GM12878 (cell line): ENCODE results near the gene PPFIA3. TPM values are rescaled to one million over a fixed set of nuclear protein-coding genes. Genes with fewer than 3 reads are reported as not detected.

Source experiments
- ATAC-seq: fragments of 200-7000 bp; cut with Tn5 transposase; 3 replicates; pipeline ENCODE4 v1.9.1; 2020; ENCODE audit warnings: mild to moderate bottlenecking, moderate library complexity
- BruUV-seq: library from RNA; stranded (reverse); fragments of 400-500 nt; replicated peaks from 2 replicates; lab custom pipeline; 2021; lab: Mats Ljungman, UMichigan
- CTCF ChIA-PET: fragments of 300-600 bp; sonication (Branson Sonifier 250); formaldehyde crosslinking; extraction: SDS; loops from one replicate; lab custom pipeline; 2021; ENCODE audit warnings: inconsistent platforms; lab: Yijun Ruan, JAX
- POLR2A ChIA-PET: fragments of 350-600 bp; formaldehyde crosslinking; extraction: SDS; loops from one replicate; lab custom pipeline; 2021; ENCODE audit warnings: inconsistent platforms; lab: Charles Lee
- RAD21 ChIA-PET: fragments of 300-600 bp; sonication (Branson Sonifier 250); formaldehyde crosslinking; loops from one replicate; lab custom pipeline; 2023; ENCODE audit warnings: antibody characterized with exemption; ENCODE audit not compliant: unreplicated experiment; lab: Charles Lee
- SMC1A ChIA-PET: fragments of 300-600 bp; sonication (Branson Sonifier 250); formaldehyde crosslinking; loops from one replicate; lab custom pipeline; 2023; ENCODE audit not compliant: unreplicated experiment, uncharacterized antibody; lab: Charles Lee
- DNase-seq: peaks from one replicate; pipeline ENCODE4 v3.0.0-alpha.2; 2011; ENCODE audit warnings: low read depth, low spot score
- FAIRE-seq: peaks from 3 replicates; lab custom pipeline; 2011; peaks lifted over from hg19 to GRCh38; lab: Jason Lieb, UNC
- H2AFZ ChIP-seq: 2 replicates; pipeline ENCODE4 v1.6.0; 2011; ENCODE audit warnings: low read depth, low read length, control low read depth; ENCODE audit not compliant: control insufficient read depth
- H3K27ac ChIP-seq: 2 replicates; pipeline ENCODE4 v1.5.1; 2011; ENCODE audit warnings: control low read depth; ENCODE audit not compliant: control insufficient read depth, insufficient read depth
- H3K27me3 ChIP-seq, 2 experiments: replicated peaks in 1 of 2; 2 replicates each; pipeline versions ENCODE4 v1.6.0 to v1.6.1; 2011; ENCODE audit warnings: low read length in 1 of 2; ENCODE audit not compliant: control insufficient read depth in 2 of 2, insufficient read depth in 2 of 2
- H3K36me3 ChIP-seq, 2 experiments: 2 replicates each; pipeline ENCODE4 v1.5.1; 2011; ENCODE audit warnings: low read length in 1 of 2; ENCODE audit not compliant: control insufficient read depth in 2 of 2, insufficient read depth in 2 of 2
- H3K4me1 ChIP-seq: 2 replicates; pipeline ENCODE4 v1.6.1; 2011; ENCODE audit warnings: mild to moderate bottlenecking, low read length, moderate library complexity, mixed read lengths; ENCODE audit not compliant: control insufficient read depth, insufficient read depth
- H3K4me2 ChIP-seq: 2 replicates; pipeline ENCODE4 v1.6.0; 2011; ENCODE audit warnings: control low read depth; ENCODE audit not compliant: control insufficient read depth, insufficient read depth
- H3K4me3 ChIP-seq: fragments of 200-600 bp; sonication (generic); 2 replicates; pipeline ENCODE4 v1.5.1; 2016
- H3K79me2 ChIP-seq: 2 replicates; pipeline ENCODE4 v1.6.0; 2011; ENCODE audit warnings: low read length; ENCODE audit not compliant: control insufficient read depth, insufficient read depth
- H3K9ac ChIP-seq: 2 replicates; pipeline ENCODE4 v1.8.0; 2011; ENCODE audit warnings: low read length, control low read depth, mixed read lengths; ENCODE audit not compliant: control insufficient read depth, insufficient read depth
- H3K9me3 ChIP-seq: replicated peaks from 3 replicates; pipeline ENCODE4 v1.5.1; 2011; ENCODE audit warnings: mild to moderate bottlenecking, low read length; ENCODE audit not compliant: control insufficient read depth, insufficient read depth
- H4K20me1 ChIP-seq: 2 replicates; pipeline ENCODE4 v1.6.0; 2011; ENCODE audit not compliant: control insufficient read depth, insufficient read depth
- ELK1 ChIP-seq: IDR thresholded peaks from 2 replicates; pipeline ENCODE4 v1.6.1; 2012; ENCODE audit warnings: low read depth, low read length, improper control_type of control experiment
- EZH2 ChIP-seq: IDR thresholded peaks from 2 replicates; pipeline ENCODE4 v1.6.1; 2012; ENCODE audit warnings: low read depth, mild to moderate bottlenecking, control low read depth, inconsistent platforms, low read length, borderline replicate concordance; ENCODE audit not compliant: control insufficient read depth
- POLR2AphosphoS2 ChIP-seq: IDR thresholded peaks from 2 replicates; pipeline ENCODE4 v1.6.1; 2011; ENCODE audit warnings: low read depth, mild to moderate bottlenecking, low read length, improper control_type of control experiment, moderate library complexity
- POLR2AphosphoS5 ChIP-seq: IDR thresholded peaks from 2 replicates; pipeline ENCODE4 v1.6.1; 2011; ENCODE audit warnings: mild to moderate bottlenecking, low read length, inconsistent platforms
- TCF7 ChIP-seq: IDR thresholded peaks from 2 replicates; pipeline ENCODE4 v1.6.1; 2014; ENCODE audit warnings: antibody characterized with exemption, borderline replicate concordance
- YY1 ChIP-seq: IDR thresholded peaks from 2 replicates; pipeline ENCODE4 v1.6.1; 2011; ENCODE audit warnings: low read depth, mild to moderate bottlenecking, low read length
- WGBS: methylation state at CpG from one replicate; pipeline ENCODE4 v1.1.6; 2016; ENCODE audit warnings: low lambda C conversion rate; ENCODE audit not compliant: insufficient replicate concordance, insufficient coverage; ENCODE audit errors: missing lambda C conversion rate; 5-methylcytosine and 5-hydroxymethylcytosine counted together
- in situ Hi-C: fragments of 300-500 bp; cut with MboI; formaldehyde crosslinking; loops from 9 replicates; pipeline ENCODE4 v1.14.3; 2018; ENCODE audit warnings: mixed read lengths
- intact Hi-C: fragments of 100-400 bp; cut with micrococcal nuclease; formaldehyde crosslinking; loops from one replicate; pipeline ENCODE4 v1.14.2; 2022; ENCODE audit not compliant: unreplicated experiment
- polyA plus RNA-seq, 11 experiments: library from polyadenylated mRNA; depleted of rRNA in 4 of 11; unstranded in 6 of 11; stranded (reverse) in 5 of 11; fragments of >200 nt; fragmentation: Nextera tagmentation in 4 of 11; fragmentation: Illumina TruSeq in 1 of 11; extraction: Ambion mirVana in 4 of 11; extraction: Trizol in 1 of 11; gene quantifications; 1 replicate in 1 of 11; 2 replicates in 10 of 11; pipeline versions ENCODE4 v1.2.1 to v1.2.3, GENCODE V29; 2011 to 2016; ENCODE audit warnings: inconsistent platforms in 2 of 11, missing spikeins in 2 of 11, low read depth in 1 of 11
- total RNA-seq, 4 experiments: library from RNA; depleted of rRNA in 3 of 4; stranded (reverse); fragments of >200 nt in 3 of 4; fragmentation: Illumina TruSeq in 1 of 4; extraction: Trizol in 1 of 4; gene quantifications; 2 replicates each; pipeline versions ENCODE4 v1.2.1 to v1.2.3, GENCODE V29; 2013 to 2021
- TF ChIP-seq, protein P1 (sequence below): fragments of 450-650 bp; IDR thresholded peaks from 2 replicates; pipeline ENCODE4 v1.6.1; 2017; ENCODE audit warnings: antibody characterized with exemption, mild to moderate bottlenecking, moderate library complexity

PPFIA3 gene
- total and polyA plus RNA-seq, 10 of the 15 experiments (the other 5 are each of a cell fraction or from before 2014, with no cell fraction given): 0.11 to 1.7 (median 0.73) TPM; not detected in 3

DNA sequence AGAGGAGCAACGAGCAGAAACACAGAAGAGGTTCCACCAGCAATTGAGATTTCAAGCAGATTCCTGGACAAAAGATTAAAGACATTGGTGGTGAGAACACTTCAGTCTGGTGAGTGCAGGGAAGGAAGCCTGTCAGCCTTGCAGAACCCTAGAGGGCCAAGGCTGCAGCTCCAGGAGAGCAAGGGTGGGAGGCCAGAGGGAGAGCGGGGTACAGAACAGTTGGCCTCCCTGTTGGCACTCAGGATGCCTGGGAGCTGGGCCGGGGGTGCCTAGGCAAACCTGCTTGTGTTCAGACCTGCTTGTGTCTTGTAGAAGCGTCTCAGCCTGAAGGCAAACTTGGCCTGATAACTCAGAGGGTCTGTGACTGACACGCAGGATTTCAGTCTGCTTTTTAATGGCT, 10.3 kb upstream of the PPFIA3 start (continued):
- TF ChIP-seq, protein P1, sequence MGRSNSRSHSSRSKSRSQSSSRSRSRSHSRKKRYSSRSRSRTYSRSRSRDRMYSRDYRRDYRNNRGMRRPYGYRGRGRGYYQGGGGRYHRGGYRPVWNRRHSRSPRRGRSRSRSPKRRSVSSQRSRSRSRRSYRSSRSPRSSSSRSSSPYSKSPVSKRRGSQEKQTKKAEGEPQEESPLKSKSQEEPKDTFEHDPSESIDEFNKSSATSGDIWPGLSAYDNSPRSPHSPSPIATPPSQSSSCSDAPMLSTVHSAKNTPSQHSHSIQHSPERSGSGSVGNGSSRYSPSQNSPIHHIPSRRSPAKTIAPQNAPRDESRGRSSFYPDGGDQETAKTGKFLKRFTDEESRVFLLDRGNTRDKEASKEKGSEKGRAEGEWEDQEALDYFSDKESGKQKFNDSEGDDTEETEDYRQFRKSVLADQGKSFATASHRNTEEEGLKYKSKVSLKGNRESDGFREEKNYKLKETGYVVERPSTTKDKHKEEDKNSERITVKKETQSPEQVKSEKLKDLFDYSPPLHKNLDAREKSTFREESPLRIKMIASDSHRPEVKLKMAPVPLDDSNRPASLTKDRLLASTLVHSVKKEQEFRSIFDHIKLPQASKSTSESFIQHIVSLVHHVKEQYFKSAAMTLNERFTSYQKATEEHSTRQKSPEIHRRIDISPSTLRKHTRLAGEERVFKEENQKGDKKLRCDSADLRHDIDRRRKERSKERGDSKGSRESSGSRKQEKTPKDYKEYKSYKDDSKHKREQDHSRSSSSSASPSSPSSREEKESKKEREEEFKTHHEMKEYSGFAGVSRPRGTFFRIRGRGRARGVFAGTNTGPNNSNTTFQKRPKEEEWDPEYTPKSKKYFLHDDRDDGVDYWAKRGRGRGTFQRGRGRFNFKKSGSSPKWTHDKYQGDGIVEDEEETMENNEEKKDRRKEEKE: no peak
- TF ChIP-seq YY1: no peak
- no peak for TF ChIP-seq EZH2
- peak; percentile 51; the same call in 1 of the 2 replicates for TF ChIP-seq POLR2AphosphoS5

- Histone ChIP-seq H3K9me3 (no peaks in the 10 kb centered on the region), H2AFZ (no peak overlapping the region), H3K27me3 (no peaks in the 10 kb centered on the region), H3K4me2 (no peak overlapping the region), H3K79me2 (no peaks in the 10 kb centered on the region), H3K4me3 (no peak overlapping the region), H4K20me1 (no peaks in the 10 kb centered on the region), H3K4me1 (peaks cover 4% of the 10 kb centered on the region), H3K36me3 (peaks cover 7 to 30% of the 10 kb centered on the region in 2 experiments), H3K9ac (no peak overlapping the region), H3K27ac (no peak overlapping the region)
- POLR2A ChIA-PET: interaction anchor here (0.7 kb wide), 1 partner anchor 341 kb away, joined by 8 read pairs; no protein-coding TSS in a partner anchor
- no TSS peak for BruUV-seq
- no peak for DNase-seq
- in situ Hi-C loops: no loop called here
- no peak for FAIRE-seq
- ATAC-seq: no peak
- intact Hi-C loops: no loop called here
- CTCF ChIA-PET: interaction anchor here (1.1 to 1.7 kb wide), 2 partner anchors 12 to 37 kb away, joined by 3 to 9 read pairs; no protein-coding TSS in a partner anchor
- 88% methylated on average over 8 of the region's 8 CpGs for WGBS
- RAD21 ChIA-PET: no interaction called here
- TF ChIP-seq TCF7 (no peak), ELK1 (no peak), POLR2AphosphoS2 (peak; percentile 54; the same call in 1 of the 2 replicates)
- SMC1A ChIA-PET: no interaction called here
Observed at GRCh38 chr19:49109569-49110233, 9.6 kb upstream of the PPFIA3 start.
